Transverse colon (tissue), 4 donors: ENCODE measurements around the gene PLIN3. TPM values are rescaled to one million over a fixed set of nuclear protein-coding genes. Genes with fewer than 3 reads are reported as not detected.
A peak's percentile ranks its signal among the peaks of the same experiment; 100 is the strongest.

Experiments
- DNase-seq: peaks from one replicate; pipeline ENCODE4 v3.0.0-alpha.2; 2019
- H3K27ac ChIP-seq, 4 donors: fragments of 200-600 bp; sonication (generic); 2 replicates each; pipeline ENCODE4 v1.5.1; 2016 to 2018; ENCODE audit warnings: inconsistent platforms in 4 of 4
- H3K27me3 ChIP-seq: fragments of 200-600 bp; sonication (generic); 2 replicates; pipeline ENCODE4 v1.5.1; 2017; ENCODE audit warnings: inconsistent platforms
- H3K36me3 ChIP-seq, 4 donors: fragments of 200-600 bp; sonication (generic); 2 replicates each; pipeline ENCODE4 v1.5.1; 2017 to 2019; ENCODE audit warnings: inconsistent platforms in 4 of 4
- H3K4me1 ChIP-seq, 4 donors: fragments of 200-600 bp; sonication (generic); 2 replicates each; pipeline ENCODE4 v1.5.1; 2017 to 2020; ENCODE audit warnings: inconsistent platforms in 4 of 4
- H3K4me3 ChIP-seq, 4 donors: fragments of 200-600 bp; sonication (generic); 1 replicate in 1 of 4; 2 replicates in 3 of 4; pipeline versions ENCODE4 v1.5.1 to v1.6.1; 2017 to 2019; ENCODE audit warnings: inconsistent platforms in 4 of 4
- H3K9me3 ChIP-seq, 2 donors: fragments of 200-600 bp; sonication (generic); 2 replicates each; pipeline ENCODE4 v1.5.1; 2017 to 2019; ENCODE audit warnings: inconsistent platforms in 2 of 2
- CTCF ChIP-seq, 5 experiments: fragments of 200-600 bp in 3 of 5; fragments of 450-650 bp in 2 of 5; sonication (generic) in 3 of 5; IDR thresholded peaks; 1 replicate in 2 of 5; 2 replicates in 3 of 5; pipeline ENCODE4 v1.5.1; 2016 to 2017; ENCODE audit warnings: antibody characterized with exemption in 5 of 5, inconsistent platforms in 3 of 5, mild to moderate bottlenecking in 2 of 5, moderate library complexity in 1 of 5
- EP300 ChIP-seq: sonication (generic); formaldehyde crosslinking; IDR thresholded peaks from one replicate; pipeline ENCODE4 v1.6.1; 2017; ENCODE audit warnings: antibody characterized with exemption, low read depth
- POLR2A ChIP-seq: fragments of 450-650 bp; IDR thresholded peaks from one replicate; pipeline ENCODE4 v1.6.1; 2016; ENCODE audit warnings: antibody characterized with exemption, mild to moderate bottlenecking, moderate library complexity
- POLR2AphosphoS5 ChIP-seq, 3 donors: sonication (generic); formaldehyde crosslinking; IDR thresholded peaks; one replicate each; pipeline ENCODE4 v1.6.1; 2016; ENCODE audit warnings: antibody characterized with exemption in 3 of 3
- WGBS, 2 donors: methylation state at CpG; one replicate each; pipeline ENCODE4 v1.1.5; 2018; ENCODE audit warnings: low coverage in 1 of 2; 5-methylcytosine and 5-hydroxymethylcytosine counted together
- in situ Hi-C, 4 donors: fragments of 200-750 bp; cut with MboI; loops; one replicate each; pipeline versions ENCODE4 v1.15.0 to v1.15.1; 2017; ENCODE audit warnings: low sequenced_read_pairs in 3 of 4, low pct_ligation_motif_present in 1 of 4, low pct_unique_long_range_greater_than_20kb in 1 of 4
- intact Hi-C: fragments of 100-400 bp; cut with DNase I; formaldehyde crosslinking; loops from one replicate; pipeline ENCODE4 v1.15.1; 2023; ENCODE audit warnings: low total_unique reads
- total RNA-seq, 4 donors: library from RNA; depleted of rRNA; stranded (reverse); fragments of >200 nt; gene quantifications; one replicate each; pipeline ENCODE4 v1.1.0, GENCODE V29; 2016

PLIN3 gene
- total RNA-seq, 4 donors from 2014 or later = 27.5 to 85.5 (median 77.1) TPM

GRCh38 chr19:4879041-4879440 is 11.6 kb upstream of the PLIN3 start:
- intact Hi-C loops (no loop called here), in situ Hi-C loops (loop anchor here in 1 of 4 donors (10.0 kb wide), 1 partner anchor 156 kb away; no protein-coding TSS in a partner anchor)
- Histone ChIP-seq H3K36me3 (no peaks in the 10 kb centered on the region), H3K9me3 (no peaks in the 10 kb centered on the region), H3K27ac (peak overlapping the region in 1 of 4 donors; percentile 50), H3K4me3 (no peak overlapping the region), H3K4me1 (peaks cover 0 to 11% (median 0%) of the 10 kb centered on the region in 4 donors), H3K27me3 (no peaks in the 10 kb centered on the region)
- TF ChIP-seq POLR2A (no peak), POLR2AphosphoS5 (IDR thresholded peaks at IDR 0.05) (no peak), CTCF (IDR thresholded peaks at IDR 0.05) (no peak), EP300 (no peak)
- no peak for DNase-seq
- WGBS, 2 donors = 88% methylated on average over 11 of the region's 11 CpGs; no CpG with 5 or more reads in 1 of the 2 donors

GRCh38 chr19:4878491-4878968 is 11.1 kb upstream of the PLIN3 start:
- Histone ChIP-seq H3K27ac (peak overlapping the region; percentile 22 to 70 (median 38)), H3K36me3 (no peaks in the 10 kb centered on the region), H3K4me1 (peaks cover 0 to 11% (median 0%) of the 10 kb centered on the region in 4 donors), H3K9me3 (no peaks in the 10 kb centered on the region), H3K27me3 (no peaks in the 10 kb centered on the region), H3K4me3 (no peak overlapping the region)
- in situ Hi-C loops (loop anchor here in 1 of 4 donors (10.0 kb wide), 1 partner anchor 156 kb away; no protein-coding TSS in a partner anchor), intact Hi-C loops (no loop called here)
- TF ChIP-seq POLR2AphosphoS5 (IDR thresholded peaks at IDR 0.05) (no peak), POLR2A (no peak), CTCF (IDR thresholded peaks at IDR 0.05) (no peak), EP300 (no peak)
- no peak for DNase-seq
- WGBS, 2 donors = 62% methylated on average over 19 of the region's 23 CpGs; no CpG with 5 or more reads in 1 of the 2 donors

- TF ChIP-seq CTCF (IDR thresholded peaks at IDR 0.05) (no peak), POLR2AphosphoS5 (IDR thresholded peaks at IDR 0.05) (peak in 1 of 3 donors; percentile 39), EP300 (peak; percentile 16), POLR2A (no peak)
- no peak overlapping the region for H3K4me3 ChIP-seq
- H3K27me3 ChIP-seq = no peaks in the 10 kb centered on the region
- peak; percentile 31 for DNase-seq
- H3K4me1 ChIP-seq = peaks cover 0 to 11% (median 0%) of the 10 kb centered on the region in 4 donors
- H3K27ac ChIP-seq = peak overlapping the region; percentile 22 to 70 (median 38)
- WGBS, 2 donors = 21 to 54% methylated on average over 6 to 29 of the region's 30 CpGs
- intact Hi-C loops = no loop called here
- no peaks in the 10 kb centered on the region for H3K36me3 ChIP-seq
- in situ Hi-C loops = loop anchor here in 1 of 4 donors (10.0 kb wide), 1 partner anchor 157 kb away; no protein-coding TSS in a partner anchor
- H3K9me3 ChIP-seq = no peaks in the 10 kb centered on the region
Observed at GRCh38 chr19:4877753-4878490, 10.5 kb upstream of the PLIN3 start.

- no peak for DNase-seq
- peaks cover 0 to 11% (median 5%) of the 10 kb centered on the region in 4 donors for H3K4me1 ChIP-seq
- 90 to 100% methylated on average over 1 to 3 of the region's 3 CpGs for WGBS, 2 donors
- TF ChIP-seq EP300 (no peak), CTCF (IDR thresholded peaks at IDR 0.05) (no peak), POLR2AphosphoS5 (IDR thresholded peaks at IDR 0.05) (no peak), POLR2A (no peak)
- H3K27ac ChIP-seq = no peak overlapping the region
- in situ Hi-C loops (loop anchor here in 3 of 4 donors (5.0 to 25.0 kb wide), 4 partner anchors 33 to 163 kb away; partner anchors contain the start of gene UHRF1 (in 1 of the 3)), intact Hi-C loops (loop anchor here (1.0 to 2.0 kb wide), 2 partner anchors 36 to 159 kb away; no protein-coding TSS in a partner anchor)
- no peaks in the 10 kb centered on the region for H3K36me3 ChIP-seq
- H3K9me3 ChIP-seq = no peaks in the 10 kb centered on the region
- no peak overlapping the region for H3K4me3 ChIP-seq
- H3K27me3 ChIP-seq = no peaks in the 10 kb centered on the region
Observed at GRCh38 chr19:4873930-4874329, 6.5 kb upstream of the PLIN3 start.
